ENCODE results near the gene FTCDNL1.

DNA sequence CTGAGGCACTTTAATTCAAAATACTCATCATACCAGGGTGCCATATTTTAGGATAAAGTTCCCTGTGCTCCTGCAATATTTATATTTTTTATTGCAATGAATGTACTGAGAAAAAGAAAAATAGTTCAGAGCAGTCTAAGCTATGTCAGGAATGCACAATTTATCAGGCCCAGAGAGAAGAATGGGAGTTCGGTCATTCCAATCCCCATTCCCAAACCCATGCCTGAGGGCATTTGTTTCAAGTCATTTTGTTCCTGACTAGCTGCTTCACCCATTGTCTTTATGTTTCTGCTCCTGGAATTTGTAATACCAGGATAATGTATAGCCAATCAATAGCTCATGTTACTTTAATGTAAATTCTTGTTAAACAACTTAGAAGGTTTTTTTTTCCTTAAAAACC, 24.4 kb upstream of the FTCDNL1 start:
- TF ChIP-seq, protein P1, sequence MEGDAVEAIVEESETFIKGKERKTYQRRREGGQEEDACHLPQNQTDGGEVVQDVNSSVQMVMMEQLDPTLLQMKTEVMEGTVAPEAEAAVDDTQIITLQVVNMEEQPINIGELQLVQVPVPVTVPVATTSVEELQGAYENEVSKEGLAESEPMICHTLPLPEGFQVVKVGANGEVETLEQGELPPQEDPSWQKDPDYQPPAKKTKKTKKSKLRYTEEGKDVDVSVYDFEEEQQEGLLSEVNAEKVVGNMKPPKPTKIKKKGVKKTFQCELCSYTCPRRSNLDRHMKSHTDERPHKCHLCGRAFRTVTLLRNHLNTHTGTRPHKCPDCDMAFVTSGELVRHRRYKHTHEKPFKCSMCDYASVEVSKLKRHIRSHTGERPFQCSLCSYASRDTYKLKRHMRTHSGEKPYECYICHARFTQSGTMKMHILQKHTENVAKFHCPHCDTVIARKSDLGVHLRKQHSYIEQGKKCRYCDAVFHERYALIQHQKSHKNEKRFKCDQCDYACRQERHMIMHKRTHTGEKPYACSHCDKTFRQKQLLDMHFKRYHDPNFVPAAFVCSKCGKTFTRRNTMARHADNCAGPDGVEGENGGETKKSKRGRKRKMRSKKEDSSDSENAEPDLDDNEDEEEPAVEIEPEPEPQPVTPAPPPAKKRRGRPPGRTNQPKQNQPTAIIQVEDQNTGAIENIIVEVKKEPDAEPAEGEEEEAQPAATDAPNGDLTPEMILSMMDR (IDR thresholded peaks at IDR 0.05) = no peak
- no peak for TF ChIP-seq EZH2 (IDR thresholded peaks at IDR 0.05)

Data from neural progenitor cell (in vitro differentiated cells).